HEK293T (cell line): ENCODE results near the gene ATP8A1.

ENCODE experiments used
- CTCF ChIA-PET: fragments of 350-600 bp; formaldehyde crosslinking; extraction: SDS; loops from one replicate; lab custom pipeline; 2021; ENCODE audit warnings: antibody characterized with exemption, inconsistent platforms; lab: Yijun Ruan, JAX
- POLR2A ChIA-PET: fragments of 350-600 bp; formaldehyde crosslinking; extraction: SDS; loops from one replicate; lab custom pipeline; 2020; ENCODE audit warnings: antibody characterized with exemption, inconsistent platforms; lab: Yijun Ruan, JAX
- DNase-seq: peaks from one replicate; pipeline ENCODE4 v3.0.0; 2012; ENCODE audit warnings: mixed read lengths; ENCODE audit errors: extremely low spot score
- ARNT ChIP-seq: fragments of 450-650 bp; IDR thresholded peaks from 2 replicates; pipeline ENCODE4 v1.6.1; 2017; ENCODE audit warnings: mild to moderate bottlenecking
- BHLHE40 ChIP-seq: fragments of 450-650 bp; IDR thresholded peaks from 2 replicates; pipeline ENCODE4 v1.6.1; 2016; ENCODE audit warnings: mild to moderate bottlenecking, moderate library complexity, borderline replicate concordance
- CTBP1 ChIP-seq: fragments of 450-650 bp; IDR thresholded peaks from 2 replicates; pipeline ENCODE4 v1.6.1; 2016; ENCODE audit warnings: borderline replicate concordance
- ELF4 ChIP-seq: fragments of 450-650 bp; IDR thresholded peaks from 2 replicates; pipeline ENCODE4 v1.6.1; 2017; ENCODE audit warnings: antibody characterized with exemption
- FOXA1 ChIP-seq: fragments of 450-650 bp; IDR thresholded peaks from 2 replicates; pipeline ENCODE4 v1.6.1; 2016; ENCODE audit warnings: mild to moderate bottlenecking
- FOXK2 ChIP-seq: fragments of 450-650 bp; IDR thresholded peaks from 2 replicates; pipeline ENCODE4 v1.6.1; 2016; ENCODE audit warnings: mild to moderate bottlenecking
- FOXM1 ChIP-seq: fragments of 450-650 bp; IDR thresholded peaks from 2 replicates; pipeline ENCODE4 v1.6.1; 2017; ENCODE audit warnings: mild to moderate bottlenecking, borderline replicate concordance
- HDGF ChIP-seq: fragments of 450-650 bp; IDR thresholded peaks from 2 replicates; pipeline ENCODE4 v1.6.1; 2017; ENCODE audit warnings: antibody characterized with exemption, borderline replicate concordance
- L3MBTL2 ChIP-seq: fragments of 450-650 bp; conservative IDR thresholded peaks from 2 replicates; pipeline ENCODE4 v1.6.1; 2016; ENCODE audit warnings: mild to moderate bottlenecking
- LEF1 ChIP-seq: fragments of 450-650 bp; IDR thresholded peaks from 2 replicates; pipeline ENCODE4 v1.6.1; 2017; ENCODE audit warnings: mild to moderate bottlenecking, borderline replicate concordance
- NFRKB ChIP-seq: fragments of 450-650 bp; IDR thresholded peaks from 2 replicates; pipeline ENCODE4 v1.6.1; 2016; ENCODE audit warnings: mild to moderate bottlenecking, moderate library complexity
- SP1 ChIP-seq: fragments of 450-650 bp; IDR thresholded peaks from 2 replicates; pipeline ENCODE4 v1.6.1; 2017
- SUZ12 ChIP-seq: fragments of 450-650 bp; IDR thresholded peaks from 2 replicates; pipeline ENCODE4 v1.6.1; 2016; ENCODE audit warnings: mild to moderate bottlenecking
- TARDBP ChIP-seq: fragments of 450-650 bp; IDR thresholded peaks from 2 replicates; pipeline ENCODE4 v1.6.1; 2016
- ZNF384 ChIP-seq: fragments of 450-650 bp; IDR thresholded peaks from 2 replicates; pipeline ENCODE4 v1.6.1; 2016
- TF ChIP-seq, protein P1 (sequence below): fragments of 450-650 bp; IDR thresholded peaks from 2 replicates; pipeline ENCODE4 v1.6.1; 2016

Gene ATP8A1

DNA sequence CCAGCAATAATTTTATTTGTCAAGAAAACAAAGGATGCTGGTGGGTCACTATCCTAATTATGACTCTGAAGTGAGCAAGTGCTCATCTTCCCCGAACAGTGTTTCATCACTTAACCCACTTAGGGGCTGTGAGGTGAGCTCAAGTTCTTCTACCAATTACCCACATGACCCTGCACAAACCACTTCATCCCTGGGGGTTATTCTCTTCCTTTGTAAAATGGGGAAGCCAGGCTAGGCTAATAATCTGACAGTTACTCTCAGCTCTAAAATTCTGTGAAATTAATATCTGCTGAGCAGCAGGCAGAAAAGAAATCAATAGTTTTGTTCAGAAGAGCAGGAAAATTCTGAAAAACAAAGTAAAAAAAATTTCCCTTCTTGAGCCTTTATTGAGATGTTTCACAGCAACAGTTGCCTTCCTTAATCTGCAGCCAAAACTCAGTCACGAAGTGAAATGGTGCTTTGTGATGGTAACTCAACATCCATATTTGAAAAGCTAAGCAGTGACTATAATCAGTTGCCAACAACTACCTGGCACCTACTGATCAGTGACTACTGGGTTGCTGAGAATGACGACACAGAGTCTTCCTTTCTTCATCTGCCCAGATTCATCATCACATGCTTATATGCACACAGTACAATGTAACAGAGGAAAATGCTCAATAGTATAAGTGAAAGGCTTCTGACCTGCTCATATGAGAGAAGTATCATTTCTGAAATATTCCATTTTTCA, 24.1 kb downstream of the ATP8A1 start:
- POLR2A ChIA-PET: interaction anchor here (1.1 kb wide), 1 partner anchor 23 kb away, joined by 3 read pairs; no protein-coding TSS in a partner anchor
- CTCF ChIA-PET: no interaction called here
- TF ChIP-seq SP1 (no peak), ELF4 (no peak), FOXM1 (no peak), FOXA1 (no peak), LEF1 (no peak)
- TF ChIP-seq, protein P1, sequence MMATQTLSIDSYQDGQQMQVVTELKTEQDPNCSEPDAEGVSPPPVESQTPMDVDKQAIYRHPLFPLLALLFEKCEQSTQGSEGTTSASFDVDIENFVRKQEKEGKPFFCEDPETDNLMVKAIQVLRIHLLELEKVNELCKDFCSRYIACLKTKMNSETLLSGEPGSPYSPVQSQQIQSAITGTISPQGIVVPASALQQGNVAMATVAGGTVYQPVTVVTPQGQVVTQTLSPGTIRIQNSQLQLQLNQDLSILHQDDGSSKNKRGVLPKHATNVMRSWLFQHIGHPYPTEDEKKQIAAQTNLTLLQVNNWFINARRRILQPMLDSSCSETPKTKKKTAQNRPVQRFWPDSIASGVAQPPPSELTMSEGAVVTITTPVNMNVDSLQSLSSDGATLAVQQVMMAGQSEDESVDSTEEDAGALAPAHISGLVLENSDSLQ: no peak
- DNase-seq: no peak

DNA sequence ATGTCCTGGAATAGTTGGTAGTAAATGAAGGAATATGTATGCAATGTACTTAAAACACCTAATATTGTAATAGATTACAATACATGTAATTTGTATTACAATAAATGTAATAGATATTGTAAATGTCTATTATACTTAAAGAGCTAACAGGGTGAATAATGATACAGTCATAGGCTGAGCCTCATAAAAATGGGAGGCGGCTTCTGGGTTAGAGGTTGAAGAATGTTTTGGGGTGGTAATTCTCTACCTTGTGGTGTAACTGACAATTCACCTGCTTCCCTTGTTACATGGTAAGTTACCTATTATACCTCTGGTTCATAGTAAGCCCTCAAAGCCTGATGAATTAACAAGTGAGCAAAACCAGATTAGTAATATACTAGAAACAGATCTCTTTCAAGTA, 26.0 kb downstream of the ATP8A1 start:
- DNase-seq: no peak
- ChIA-PET POLR2A (no interaction called here), CTCF (no interaction called here)
- no peak for TF ChIP-seq ARNT
- no peak for TF ChIP-seq SUZ12
- TF ChIP-seq L3MBTL2: no peak
- no peak for TF ChIP-seq CTBP1
- no peak for TF ChIP-seq TARDBP
- TF ChIP-seq BHLHE40: no peak
- no peak for TF ChIP-seq FOXM1
- TF ChIP-seq HDGF: no peak
- TF ChIP-seq LEF1: no peak

DNA sequence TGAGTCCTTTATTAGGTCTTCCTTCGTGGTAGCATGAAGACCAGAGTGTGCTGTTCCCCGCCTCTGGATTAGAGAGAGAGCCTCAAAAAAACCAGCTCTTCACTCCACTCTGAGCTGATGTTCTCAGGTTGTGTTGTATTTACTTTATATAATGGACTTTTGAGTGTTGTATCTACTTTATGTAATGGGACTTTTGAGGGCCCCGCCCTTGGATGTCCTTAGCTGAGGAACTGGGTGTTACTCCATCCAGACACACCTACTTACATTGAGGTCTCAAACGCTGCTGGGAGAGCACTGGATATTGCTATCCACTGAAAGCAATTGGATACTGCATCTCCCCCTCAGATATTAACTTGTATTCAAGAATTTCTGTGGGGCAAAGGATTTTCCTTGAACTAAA, 28.2 kb downstream of the ATP8A1 start:
- ChIA-PET CTCF (interaction anchor here (0.5 kb wide), 1 partner anchor 18 kb away, joined by 3 read pairs; no protein-coding TSS in a partner anchor), POLR2A (no interaction called here)
- TF ChIP-seq TARDBP: no peak
- DNase-seq: no peak

DNA sequence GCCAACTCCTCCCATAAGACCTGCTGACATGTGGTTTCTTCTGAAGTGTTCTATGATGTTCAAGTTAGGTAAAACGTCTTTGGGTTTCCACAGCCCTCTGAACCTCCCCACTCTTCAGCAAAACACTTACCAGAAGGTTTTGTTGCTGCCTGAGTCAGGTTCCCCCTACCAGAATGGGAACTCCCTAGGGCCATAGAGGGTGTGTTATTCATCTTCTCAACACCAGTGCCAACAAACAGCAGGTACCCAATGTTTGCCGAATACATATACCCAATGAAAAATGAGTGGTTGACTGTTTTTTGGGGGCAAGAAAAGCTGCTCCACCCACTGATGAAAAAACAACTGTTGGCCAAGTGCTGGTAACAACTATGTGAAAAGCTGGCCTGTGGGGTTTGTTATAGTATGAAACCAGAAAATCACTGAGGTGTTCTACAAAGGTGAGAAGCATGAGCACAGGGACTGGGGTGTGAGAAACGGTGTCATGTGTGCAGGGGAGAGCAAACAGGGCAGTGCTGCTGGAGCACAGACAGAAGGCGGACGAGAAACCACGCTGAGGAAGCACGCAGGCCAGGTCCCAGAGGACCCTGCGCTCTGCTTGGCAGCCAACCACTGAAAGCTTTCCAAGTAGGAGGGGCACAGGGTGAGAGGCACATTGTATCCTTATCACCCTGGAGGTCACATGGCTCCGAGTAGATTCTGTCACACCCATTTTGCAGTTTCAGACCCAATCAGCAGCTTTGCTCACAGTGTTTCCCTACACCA, 28.8 kb downstream of the ATP8A1 start:
- ChIA-PET CTCF (interaction anchor here (0.5 kb wide), 1 partner anchor 17 kb away, joined by 3 read pairs; no protein-coding TSS in a partner anchor), POLR2A (no interaction called here)
- TF ChIP-seq FOXM1 (no peak), HDGF (no peak), L3MBTL2 (no peak), FOXK2 (no peak), ZNF384 (no peak), LEF1 (no peak), NFRKB (no peak), ARNT (no peak)
- DNase-seq: no peak

DNA sequence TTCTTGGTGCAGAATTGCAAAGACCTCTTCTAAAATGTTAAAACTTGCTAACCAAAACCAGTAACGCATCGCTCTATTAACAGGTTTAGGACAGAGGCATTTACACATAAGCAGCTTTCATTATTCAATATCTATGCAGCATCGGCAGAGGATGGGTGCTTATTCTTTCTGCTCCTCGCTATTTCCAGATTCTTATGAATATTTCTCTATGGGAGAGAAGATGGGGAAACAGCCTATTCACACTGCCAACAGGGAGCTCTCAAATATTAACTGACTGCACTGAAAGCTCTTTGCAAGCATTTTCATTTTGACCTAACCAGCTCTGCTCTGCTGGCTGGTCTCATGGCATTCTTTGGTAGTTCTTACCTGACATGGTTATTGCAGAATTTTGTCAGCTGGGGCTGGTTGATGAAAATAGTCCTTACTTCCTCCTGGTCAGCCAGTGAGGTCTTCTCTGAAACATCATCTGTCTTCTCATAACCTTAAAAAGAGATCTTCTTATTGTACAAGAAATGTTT, 30.2 kb downstream of the ATP8A1 start:
- no peak for TF ChIP-seq TARDBP
- TF ChIP-seq, protein P1: no peak
- TF ChIP-seq LEF1: no peak
- TF ChIP-seq CTBP1: no peak
- TF ChIP-seq NFRKB: no peak
- TF ChIP-seq FOXA1: no peak
- no peak for TF ChIP-seq ELF4
- no peak for TF ChIP-seq FOXK2
- TF ChIP-seq HDGF: no peak
- no peak for TF ChIP-seq SUZ12
- TF ChIP-seq L3MBTL2: no peak
- no peak for TF ChIP-seq FOXM1
- no peak for TF ChIP-seq ARNT
- TF ChIP-seq ZNF384: no peak
- TF ChIP-seq SP1: no peak
- TF ChIP-seq BHLHE40: no peak
- DNase-seq: no peak
- POLR2A ChIA-PET: no interaction called here
- CTCF ChIA-PET: no interaction called here

DNA sequence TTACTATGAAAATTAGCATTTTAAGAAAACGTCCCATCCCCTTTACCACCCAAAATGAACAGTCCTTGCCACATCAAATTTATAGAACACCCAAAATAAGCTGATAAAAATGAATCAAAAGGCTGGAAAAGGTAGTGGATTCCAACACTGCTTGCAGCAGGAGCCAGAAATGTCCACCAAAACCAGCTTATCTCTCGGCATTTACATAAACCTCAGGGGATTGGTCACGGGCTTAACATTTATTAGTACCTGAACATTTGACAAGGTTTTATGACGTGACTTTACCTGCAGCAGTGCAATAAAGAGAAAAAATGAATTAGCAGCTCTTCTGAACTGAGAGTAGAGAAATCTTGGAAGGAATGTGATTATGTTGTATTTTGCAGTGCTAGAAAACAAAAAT, 31.6 kb downstream of the ATP8A1 start:
- TF ChIP-seq ARNT: no peak
- no peak for TF ChIP-seq SUZ12
- no peak for TF ChIP-seq SP1
- no peak for DNase-seq
- ChIA-PET CTCF (no interaction called here), POLR2A (no interaction called here)

DNA sequence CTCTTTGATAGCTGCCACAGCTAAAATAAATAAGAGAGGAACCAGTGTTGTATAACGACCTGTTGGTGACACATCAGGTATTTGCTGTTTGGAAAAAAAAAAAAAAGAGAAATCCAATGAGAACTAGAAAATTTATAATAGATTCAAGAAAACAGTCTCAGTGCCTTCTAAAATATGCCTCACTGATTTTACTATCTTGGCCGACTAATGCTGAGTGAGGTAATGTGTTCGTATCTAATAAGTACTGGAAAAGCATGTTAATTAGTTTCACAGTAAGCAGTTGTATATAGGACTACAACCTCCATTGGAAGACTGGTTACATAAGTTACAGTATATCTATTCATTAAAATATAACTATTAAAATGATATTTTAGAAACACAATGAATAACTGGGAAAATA, 32.4 kb downstream of the ATP8A1 start:
- no peak for DNase-seq
- ChIA-PET POLR2A (no interaction called here), CTCF (interaction anchor here (1.1 kb wide), 1 partner anchor 56 kb away, joined by 3 read pairs; no protein-coding TSS in a partner anchor)
- no peak for TF ChIP-seq TARDBP
- no peak for TF ChIP-seq NFRKB
- no peak for TF ChIP-seq FOXA1
- no peak for TF ChIP-seq CTBP1
- TF ChIP-seq FOXM1: no peak
- no peak for TF ChIP-seq L3MBTL2
- TF ChIP-seq LEF1: no peak
- TF ChIP-seq ZNF384: no peak
- no peak for TF ChIP-seq HDGF
- TF ChIP-seq FOXK2: no peak
